Calu3 (cell line): Measurements from ENCODE around the gene ABCA7. TPM values are rescaled to one million over a fixed set of nuclear protein-coding genes. Genes with fewer than 3 reads are reported as not detected.

Experiments used
- BruUV-seq: library from RNA; stranded (reverse); fragments of 400-500 nt; replicated peaks from 2 replicates; lab custom pipeline; 2021; lab: Mats Ljungman, UMichigan
- CTCF ChIA-PET: fragments of 300-600 bp; sonication (Branson Sonifier 250); formaldehyde crosslinking; loops from one replicate; lab custom pipeline; 2022; ENCODE audit warnings: antibody characterized with exemption; lab: Charles Lee
- DNase-seq: peaks from one replicate; pipeline ENCODE4 v3.0.0; 2022
- H3K27ac Mint-ChIP-seq: one replicate; pipeline ENCODE4 v1.8.0; 2022; ENCODE audit warnings: mixed read lengths; ENCODE audit not compliant: unreplicated experiment
- H3K27me3 Mint-ChIP-seq: one replicate; pipeline ENCODE4 v1.8.0; 2022; ENCODE audit warnings: mixed read lengths; ENCODE audit not compliant: unreplicated experiment
- H3K36me3 Mint-ChIP-seq: one replicate; pipeline ENCODE4 v1.8.0; 2022; ENCODE audit warnings: mild to moderate bottlenecking, moderate library complexity, mixed read lengths; ENCODE audit not compliant: insufficient read depth, unreplicated experiment
- H3K4me1 Mint-ChIP-seq: one replicate; pipeline ENCODE4 v1.8.0; 2022; ENCODE audit warnings: mild to moderate bottlenecking, low read depth, mixed read lengths; ENCODE audit not compliant: unreplicated experiment
- H3K4me3 Mint-ChIP-seq: one replicate; pipeline ENCODE4 v1.8.0; 2022; ENCODE audit warnings: mild to moderate bottlenecking, low read depth, moderate library complexity, mixed read lengths; ENCODE audit not compliant: unreplicated experiment
- H3K9me3 Mint-ChIP-seq: one replicate; pipeline ENCODE4 v1.8.0; 2022; ENCODE audit warnings: low read depth, mixed read lengths; ENCODE audit not compliant: unreplicated experiment
- CTCF ChIP-seq: fragments of 200-600 bp; IDR thresholded peaks from one replicate; pipeline ENCODE4 v1.8.0; 2022; ENCODE audit warnings: antibody characterized with exemption; ENCODE audit not compliant: unreplicated experiment
- intact Hi-C: fragments of 100-400 bp; cut with micrococcal nuclease; formaldehyde crosslinking; loops from one replicate; pipeline ENCODE4 v1.10.0; 2022; ENCODE audit not compliant: unreplicated experiment
- total RNA-seq: library from RNA; stranded (reverse); gene quantifications from 2 replicates; pipeline ENCODE4 v1.2.3, GENCODE V29; 2022

The ABCA7 gene
- total RNA-seq, 1 experiment from 2014 or later, result 22.7 TPM

- peaks cover 22% of the 10 kb centered on the region for H3K27me3 Mint-ChIP-seq
- H3K4me3 Mint-ChIP-seq, result no peak overlapping the region
- no TSS peak for BruUV-seq
- no peak for TF ChIP-seq CTCF
- no peaks in the 10 kb centered on the region for H3K9me3 Mint-ChIP-seq
- CTCF ChIA-PET, result no interaction called here
- H3K27ac Mint-ChIP-seq, result no peak overlapping the region
- H3K4me1 Mint-ChIP-seq, result no peaks in the 10 kb centered on the region
- DNase-seq, result no peak
- H3K36me3 Mint-ChIP-seq, result peaks cover 24% of the 10 kb centered on the region
- intact Hi-C loops, result no loop called here
Observed at GRCh38 chr19:994516-994915, 45.4 kb upstream of the ABCA7 start.

- no peaks in the 10 kb centered on the region for H3K9me3 Mint-ChIP-seq
- H3K27ac Mint-ChIP-seq, result no peak overlapping the region
- no TSS peak for BruUV-seq
- intact Hi-C loops, result no loop called here
- TF ChIP-seq CTCF, result no peak
- peaks cover 26% of the 10 kb centered on the region for H3K27me3 Mint-ChIP-seq
- peaks cover 24% of the 10 kb centered on the region for H3K36me3 Mint-ChIP-seq
- H3K4me1 Mint-ChIP-seq, result no peaks in the 10 kb centered on the region
- CTCF ChIA-PET, result interaction anchor here (1.3 kb wide), 1 partner anchor 12 kb away, joined by 3 read pairs; the partner anchor contains the start of gene WDR18
- peak; percentile 25 for DNase-seq
- H3K4me3 Mint-ChIP-seq, result no peak overlapping the region
Observed at GRCh38 chr19:995051-995827, 44.7 kb upstream of the ABCA7 start.

GRCh38 chr19:996051-996838 lies 43.7 kb upstream of the ABCA7 start:
- Mint-ChIP-seq H3K36me3 (peaks cover 24% of the 10 kb centered on the region), H3K27me3 (peaks cover 26% of the 10 kb centered on the region), H3K4me1 (no peaks in the 10 kb centered on the region), H3K9me3 (no peaks in the 10 kb centered on the region), H3K4me3 (peak overlapping the region; percentile 58), H3K27ac (peak overlapping the region; percentile 64)
- no TSS peak for BruUV-seq
- no peak for TF ChIP-seq CTCF
- intact Hi-C loops, result no loop called here
- CTCF ChIA-PET, result interaction anchor here (0.6 to 1.6 kb wide), 3 partner anchors 13 to 194 kb away, joined by 3 read pairs; partner anchors contain the start of gene WDR18
- DNase-seq, result peak; percentile 33

DNA sequence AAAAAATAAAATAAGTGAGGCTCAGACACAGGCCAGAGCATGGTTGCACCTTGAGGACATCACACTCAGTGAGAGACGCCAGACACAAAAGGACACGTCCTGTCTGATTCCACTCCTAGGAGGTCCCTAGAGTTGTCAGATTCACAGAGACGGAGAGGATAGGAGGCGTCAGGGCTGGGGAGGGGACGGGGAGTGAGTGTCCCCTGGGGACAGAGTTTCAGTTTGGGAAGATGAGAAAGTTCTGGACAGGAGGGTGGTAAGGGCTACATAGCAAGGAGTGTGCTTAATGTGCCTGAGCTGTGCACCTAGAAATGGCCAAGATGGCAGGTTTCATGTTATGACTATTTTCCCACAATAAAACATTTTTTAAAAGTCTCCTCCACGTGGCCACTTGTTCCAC lies 41.8 kb upstream of the ABCA7 start:
- TF ChIP-seq CTCF, result no peak
- intact Hi-C loops, result no loop called here
- H3K27ac Mint-ChIP-seq, result no peak overlapping the region
- peaks cover 38% of the 10 kb centered on the region for H3K27me3 Mint-ChIP-seq
- no peaks in the 10 kb centered on the region for H3K4me1 Mint-ChIP-seq
- peaks cover 24% of the 10 kb centered on the region for H3K36me3 Mint-ChIP-seq
- no peaks in the 10 kb centered on the region for H3K9me3 Mint-ChIP-seq
- no peak overlapping the region for H3K4me3 Mint-ChIP-seq
- CTCF ChIA-PET, result no interaction called here
- BruUV-seq, result no TSS peak
- no peak for DNase-seq
